ENCODE data around the gene CFAP299. TPM values are rescaled to one million over a fixed set of nuclear protein-coding genes. Genes with fewer than 3 reads are reported as not detected.
"Not testable (repeated sequence)": the region's sequence is repeated elsewhere in the genome, so short reads cannot be mapped to it uniquely, and the experiment has no call there.

The CFAP299 gene
- total RNA-seq, 4 donors from 2014 or later = 5.1 TPM; not detected in 3

DNA sequence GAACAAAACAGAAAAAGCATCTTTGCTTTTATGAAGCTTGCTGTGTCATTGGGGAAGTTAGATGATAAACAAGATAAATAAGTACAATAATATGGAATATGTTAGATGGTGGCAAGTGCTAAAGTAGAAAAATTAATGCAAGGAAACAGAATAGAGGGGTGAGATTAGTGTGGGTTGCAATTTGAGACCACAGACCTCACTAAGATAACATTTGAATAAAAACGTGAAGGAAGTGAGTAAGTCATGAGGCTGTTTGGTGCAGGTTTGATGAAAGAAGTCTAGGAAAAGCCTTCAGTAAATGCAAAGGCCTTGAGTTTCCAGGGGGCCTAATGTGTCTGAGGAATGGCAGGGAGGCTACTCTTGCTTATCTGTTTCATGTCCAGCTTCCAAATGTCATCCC lies 102.5 kb downstream of the CFAP299 start:
- no peak overlapping the region for H3K27ac ChIP-seq
- no peaks in the 10 kb centered on the region for H3K27me3 ChIP-seq
- TF ChIP-seq POLR2AphosphoS5 (IDR thresholded peaks at IDR 0.05) (no peak), POLR2A (IDR thresholded peaks at IDR 0.05) (no peak), EP300 (IDR thresholded peaks at IDR 0.05) (no peak)
- TF ChIP-seq, protein P1, sequence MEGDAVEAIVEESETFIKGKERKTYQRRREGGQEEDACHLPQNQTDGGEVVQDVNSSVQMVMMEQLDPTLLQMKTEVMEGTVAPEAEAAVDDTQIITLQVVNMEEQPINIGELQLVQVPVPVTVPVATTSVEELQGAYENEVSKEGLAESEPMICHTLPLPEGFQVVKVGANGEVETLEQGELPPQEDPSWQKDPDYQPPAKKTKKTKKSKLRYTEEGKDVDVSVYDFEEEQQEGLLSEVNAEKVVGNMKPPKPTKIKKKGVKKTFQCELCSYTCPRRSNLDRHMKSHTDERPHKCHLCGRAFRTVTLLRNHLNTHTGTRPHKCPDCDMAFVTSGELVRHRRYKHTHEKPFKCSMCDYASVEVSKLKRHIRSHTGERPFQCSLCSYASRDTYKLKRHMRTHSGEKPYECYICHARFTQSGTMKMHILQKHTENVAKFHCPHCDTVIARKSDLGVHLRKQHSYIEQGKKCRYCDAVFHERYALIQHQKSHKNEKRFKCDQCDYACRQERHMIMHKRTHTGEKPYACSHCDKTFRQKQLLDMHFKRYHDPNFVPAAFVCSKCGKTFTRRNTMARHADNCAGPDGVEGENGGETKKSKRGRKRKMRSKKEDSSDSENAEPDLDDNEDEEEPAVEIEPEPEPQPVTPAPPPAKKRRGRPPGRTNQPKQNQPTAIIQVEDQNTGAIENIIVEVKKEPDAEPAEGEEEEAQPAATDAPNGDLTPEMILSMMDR (IDR thresholded peaks at IDR 0.05) = no peak
- ATAC-seq = no peak
- no peak overlapping the region for H3K4me3 ChIP-seq
- 44 to 65% methylated on average over 1 of the region's 1 CpG for WGBS, 2 donors (ENCODE audit: low coverage in 1 of 2)
- no peaks in the 10 kb centered on the region for H3K4me1 ChIP-seq
- no peaks in the 10 kb centered on the region for H3K9me3 ChIP-seq
- no peaks in the 10 kb centered on the region for H3K36me3 ChIP-seq

DNA sequence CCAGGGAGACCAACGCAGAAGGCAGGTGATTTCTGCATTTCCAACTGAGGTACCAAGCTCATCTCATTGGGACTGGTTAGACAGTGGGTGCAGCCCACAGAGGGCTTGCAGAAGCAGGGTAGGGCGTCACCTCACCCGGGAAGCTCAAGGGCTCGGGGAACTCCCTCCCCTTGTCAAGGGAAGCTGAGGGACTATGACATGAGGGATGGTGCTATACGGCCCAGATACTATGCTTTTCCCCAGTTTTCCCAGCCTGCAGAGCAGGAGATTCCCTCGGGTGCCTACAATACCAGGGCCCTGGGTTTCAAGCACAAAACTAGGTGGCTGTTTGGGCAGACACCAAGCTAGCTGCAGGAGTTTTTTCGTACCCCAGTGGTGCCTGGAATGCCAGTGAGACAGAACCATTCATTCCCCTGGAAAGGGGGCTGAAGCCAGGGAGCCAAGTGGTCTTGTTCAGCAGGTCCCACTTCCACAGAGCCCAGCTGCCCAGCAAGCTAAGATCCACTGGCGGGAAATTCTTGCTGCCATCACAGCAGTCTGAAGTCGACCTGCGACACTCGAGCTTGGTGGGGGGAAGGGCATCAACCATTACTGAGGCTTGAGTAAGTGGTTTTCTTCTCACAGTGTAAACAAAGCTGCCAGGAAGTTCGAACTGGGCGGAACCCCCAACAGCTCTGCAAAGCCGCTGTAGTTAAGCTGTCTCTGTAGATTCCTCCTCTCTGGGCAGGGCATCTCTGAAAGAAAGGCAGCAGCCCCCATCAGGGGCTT lies 103.9 kb downstream of the CFAP299 start:
- WGBS, 2 donors (ENCODE audit: low coverage in 1 of 2) = 61 to 91% methylated on average over 4 to 5 of the region's 14 CpGs
- H3K4me3 ChIP-seq, H3K4me1 ChIP-seq, H3K36me3 ChIP-seq, H3K9me3 ChIP-seq, ATAC-seq, H3K27ac ChIP-seq, H3K27me3 ChIP-seq: not testable (repeated sequence)

GRCh38 chr4:80446248-80446647 lies 110.7 kb downstream of the CFAP299 start:
- H3K9me3 ChIP-seq = no peaks in the 10 kb centered on the region
- no peaks in the 10 kb centered on the region for H3K4me1 ChIP-seq
- H3K27ac ChIP-seq = no peak overlapping the region
- ATAC-seq = no peak
- no peak overlapping the region for H3K4me3 ChIP-seq
- H3K27me3 ChIP-seq = no peaks in the 10 kb centered on the region
- no peak for TF ChIP-seq POLR2A (IDR thresholded peaks at IDR 0.05)
- TF ChIP-seq, protein P1 (IDR thresholded peaks at IDR 0.05) = no peak
- TF ChIP-seq POLR2AphosphoS5 (IDR thresholded peaks at IDR 0.05) = no peak
- no peak for TF ChIP-seq EP300 (IDR thresholded peaks at IDR 0.05)
- no peaks in the 10 kb centered on the region for H3K36me3 ChIP-seq

DNA sequence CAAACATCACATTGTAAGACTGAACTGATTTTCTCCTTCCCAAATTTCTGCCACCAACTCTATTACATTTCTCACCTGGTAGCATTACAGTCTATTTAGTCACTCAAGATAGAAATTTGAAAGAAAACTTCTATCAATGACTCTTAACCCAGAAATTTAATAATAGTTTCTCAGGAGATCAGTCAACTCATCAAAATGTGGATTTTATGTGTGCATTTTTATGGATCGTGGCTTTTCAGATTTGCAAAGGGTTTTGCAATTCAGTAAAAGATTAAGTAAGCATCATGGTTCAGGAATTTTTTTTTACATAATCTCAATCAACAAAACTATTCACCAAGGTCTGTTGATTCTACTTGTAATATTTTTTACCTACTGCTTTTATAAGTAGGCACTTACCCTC lies 111.1 kb downstream of the CFAP299 start:
- no peak for ATAC-seq
- Histone ChIP-seq H3K4me1 (no peaks in the 10 kb centered on the region), H3K4me3 (no peak overlapping the region), H3K27me3 (no peaks in the 10 kb centered on the region), H3K36me3 (no peaks in the 10 kb centered on the region), H3K9me3 (no peaks in the 10 kb centered on the region), H3K27ac (no peak overlapping the region)
- TF ChIP-seq POLR2A (IDR thresholded peaks at IDR 0.05) (no peak), EP300 (IDR thresholded peaks at IDR 0.05) (no peak), POLR2AphosphoS5 (IDR thresholded peaks at IDR 0.05) (no peak)
- TF ChIP-seq, protein P1 (IDR thresholded peaks at IDR 0.05) = no peak
- WGBS, 2 donors (ENCODE audit: low coverage in 1 of 2) = 67 to 83% methylated on average over 1 of the region's 1 CpG

DNA sequence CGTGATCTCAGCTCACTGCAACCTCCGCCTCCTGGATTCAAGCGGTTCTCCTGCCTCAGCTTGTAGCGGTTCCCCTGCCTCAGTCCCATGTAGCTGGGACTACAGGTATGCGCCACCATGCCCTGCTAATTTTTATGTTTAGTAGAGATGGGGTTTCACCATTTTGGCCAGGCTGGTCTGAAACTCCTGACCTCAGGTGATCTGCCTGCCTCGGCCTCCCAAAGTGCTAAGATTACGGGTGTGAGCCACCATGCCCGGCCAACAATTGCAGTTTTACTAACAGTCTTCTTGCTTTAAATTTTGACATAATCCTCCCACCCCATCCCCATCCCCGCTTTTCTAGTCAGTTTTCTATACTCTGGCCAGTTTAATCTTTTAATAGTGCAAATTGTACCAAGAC lies 112.0 kb downstream of the CFAP299 start:
- WGBS, 2 donors (ENCODE audit: low coverage in 1 of 2) = 95% methylated on average over 5 to 8 of the region's 9 CpGs
- H3K27me3 ChIP-seq = no peaks in the 10 kb centered on the region
- no peak overlapping the region for H3K4me3 ChIP-seq
- no peaks in the 10 kb centered on the region for H3K4me1 ChIP-seq
- TF ChIP-seq EP300 (IDR thresholded peaks at IDR 0.05) (no peak), POLR2AphosphoS5 (IDR thresholded peaks at IDR 0.05) (no peak), POLR2A (IDR thresholded peaks at IDR 0.05) (no peak)
- TF ChIP-seq, protein P1 (IDR thresholded peaks at IDR 0.05) = no peak
- no peak overlapping the region for H3K27ac ChIP-seq
- H3K36me3 ChIP-seq = no peaks in the 10 kb centered on the region
- H3K9me3 ChIP-seq = no peaks in the 10 kb centered on the region
- no peak for ATAC-seq

All from gastroesophageal sphincter (tissue), 4 donors.